Glomerular visceral epithelial cell (primary cell): ENCODE data around the gene IMP4.
A peak's percentile ranks its signal among the peaks of the same experiment; 100 is the strongest.

ENCODE experiments used
- DNase-seq: peaks from one replicate; pipeline ENCODE4 v3.0.0-alpha.2; 2016; ENCODE audit errors: extremely low spot score

IMP4 gene

DNA sequence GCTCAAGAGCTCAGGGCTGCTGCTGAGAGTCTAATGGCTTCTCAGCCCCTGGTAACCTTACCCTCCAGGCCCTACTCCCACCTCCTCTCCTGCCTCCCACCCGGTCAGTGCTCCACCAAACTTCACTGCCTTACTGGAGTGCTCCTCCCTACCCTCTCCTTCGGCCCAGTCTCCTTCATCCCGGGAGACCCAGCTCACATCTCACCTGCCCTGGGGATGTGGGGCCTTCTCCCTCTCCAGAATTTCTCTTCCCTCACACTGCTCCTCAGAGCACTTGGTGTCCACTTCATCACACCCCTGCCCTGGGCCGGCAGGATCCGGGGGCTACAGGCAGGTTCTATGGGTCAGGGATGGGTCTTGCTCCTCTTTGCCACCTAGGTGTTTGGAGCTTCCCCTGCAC, 34.8 kb downstream of the IMP4 start:
- no peak for DNase-seq

GRCh38 chr2:130378206-130378897, 35.7 kb downstream of the IMP4 start:
- no peak for DNase-seq

DNA sequence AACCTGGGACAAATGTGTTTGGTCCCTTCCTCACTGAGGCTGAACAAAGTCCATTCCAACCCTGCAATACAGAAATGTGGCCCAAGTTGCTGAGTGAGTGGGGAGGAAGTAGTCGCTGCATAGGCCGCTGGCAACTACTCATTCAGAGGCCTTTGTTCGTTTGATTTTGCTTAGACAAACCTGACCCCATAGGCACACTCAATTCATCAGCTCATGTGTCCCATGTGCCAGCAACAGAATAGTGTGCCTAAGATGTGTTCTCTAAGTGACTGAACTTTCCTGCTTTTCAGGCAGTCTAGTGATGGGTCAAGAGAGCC, 36.2 kb downstream of the IMP4 start:
- no peak for DNase-seq

DNA sequence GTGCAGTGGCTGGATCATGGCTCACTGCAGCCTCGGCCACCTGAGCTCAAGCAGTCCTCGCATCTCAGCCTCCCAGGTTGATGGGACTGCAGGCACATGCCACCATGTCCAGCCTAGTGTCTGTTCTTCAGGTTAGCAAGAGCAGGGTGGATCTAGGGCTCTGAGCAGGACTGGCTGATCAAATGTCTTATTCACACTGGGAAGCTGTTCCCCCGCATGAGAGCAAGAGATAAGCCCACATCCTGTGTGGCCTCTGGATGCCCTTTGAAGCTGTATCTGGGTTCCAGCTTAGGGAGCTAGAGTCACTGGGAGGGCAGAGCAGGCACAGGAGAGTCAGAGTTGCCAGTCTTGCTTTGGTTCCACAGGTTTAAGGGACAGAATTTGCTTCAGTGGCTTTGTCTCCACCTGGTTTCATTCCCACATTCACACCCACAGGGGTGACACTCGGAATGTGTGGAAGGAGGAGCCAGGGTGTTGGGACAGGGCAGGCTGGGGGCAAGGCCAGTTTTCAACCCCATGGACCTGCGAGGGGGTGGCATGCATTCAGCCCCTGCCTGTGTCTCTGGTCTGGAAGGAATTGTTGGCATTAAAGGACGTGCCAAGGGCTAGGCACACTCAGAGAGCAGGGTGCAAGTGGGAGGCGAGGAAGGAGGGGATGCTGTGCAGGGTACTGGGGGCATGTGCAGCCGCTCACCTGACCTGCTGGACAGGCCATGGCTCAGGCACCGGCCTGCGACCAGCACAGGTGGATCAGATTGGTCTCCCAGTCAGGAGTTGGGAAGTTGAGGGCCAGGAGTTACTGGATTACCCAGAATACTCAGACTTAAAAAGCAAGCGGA, 37.6 kb downstream of the IMP4 start:
- DNase-seq = no peak

DNA sequence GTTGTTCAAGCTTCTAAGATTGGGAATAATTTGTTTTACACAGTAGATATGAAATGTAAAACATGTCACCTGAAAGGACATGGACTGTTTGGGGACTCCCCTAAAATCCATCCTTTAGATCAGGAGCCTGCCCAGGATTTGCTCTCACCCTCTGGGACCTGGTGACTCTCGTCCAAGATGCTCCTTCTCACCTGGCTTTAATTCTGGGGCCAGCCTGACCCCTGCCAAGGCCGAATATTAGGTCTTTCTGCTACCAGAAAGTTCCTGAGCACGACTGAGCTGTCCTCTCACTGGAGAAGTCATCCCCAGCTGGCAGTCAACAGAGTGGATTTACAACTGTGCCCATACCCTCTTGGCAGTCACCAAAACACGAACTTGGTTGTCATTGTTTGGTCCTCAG, 38.4 kb downstream of the IMP4 start:
- no peak for DNase-seq

- DNase-seq = no peak
Observed at GRCh38 chr2:130381619-130382018, 38.9 kb downstream of the IMP4 start.

DNA sequence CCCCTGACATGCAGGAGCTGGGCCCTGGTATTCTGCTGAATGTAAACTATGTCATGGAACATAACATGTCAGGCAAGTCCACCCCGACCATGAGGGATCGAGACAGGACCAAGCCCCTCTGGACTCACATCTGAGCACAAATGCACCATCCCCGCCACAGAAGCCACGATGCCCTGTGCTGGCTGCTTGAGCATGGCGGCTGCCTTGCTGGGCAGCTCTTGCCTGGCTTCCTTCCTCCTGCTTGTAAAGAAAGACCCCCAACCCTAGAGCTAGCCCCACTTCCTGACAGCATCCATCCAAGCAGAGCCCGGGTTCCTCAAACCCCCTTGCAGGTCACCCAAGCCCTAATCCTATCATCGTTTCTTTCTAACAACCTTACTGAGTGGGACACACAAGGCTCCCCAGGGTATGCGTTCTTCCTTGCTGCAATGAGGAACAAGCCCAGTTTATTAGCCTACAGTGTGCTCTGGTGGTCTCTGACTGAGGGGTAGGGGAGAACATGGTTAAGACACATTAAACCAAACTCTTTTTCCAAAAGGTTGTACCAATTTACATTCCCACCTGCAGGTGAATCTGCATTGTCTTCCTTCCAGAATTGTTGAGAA, 39.7 kb downstream of the IMP4 start:
- DNase-seq = no peak

DNA sequence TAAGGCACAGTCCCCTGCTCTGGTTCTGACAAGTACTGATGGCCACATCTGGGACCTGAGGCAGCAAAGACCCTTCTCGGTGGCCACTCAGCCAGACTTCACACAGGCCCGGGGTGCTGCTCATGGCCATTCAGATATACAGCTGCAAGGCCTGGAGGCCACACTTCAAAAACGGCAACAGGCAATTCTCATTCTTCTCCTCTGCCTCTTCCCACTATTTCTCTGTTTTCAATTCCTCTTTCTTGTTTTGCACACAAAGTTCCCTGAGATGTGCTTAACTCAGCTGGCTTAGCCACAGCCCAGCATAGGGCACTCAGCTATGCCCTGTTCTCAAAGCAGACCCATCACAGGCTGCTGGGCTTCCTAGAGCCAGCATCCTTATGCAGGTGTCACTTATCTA, 43.0 kb downstream of the IMP4 start:
- no peak for DNase-seq

DNA sequence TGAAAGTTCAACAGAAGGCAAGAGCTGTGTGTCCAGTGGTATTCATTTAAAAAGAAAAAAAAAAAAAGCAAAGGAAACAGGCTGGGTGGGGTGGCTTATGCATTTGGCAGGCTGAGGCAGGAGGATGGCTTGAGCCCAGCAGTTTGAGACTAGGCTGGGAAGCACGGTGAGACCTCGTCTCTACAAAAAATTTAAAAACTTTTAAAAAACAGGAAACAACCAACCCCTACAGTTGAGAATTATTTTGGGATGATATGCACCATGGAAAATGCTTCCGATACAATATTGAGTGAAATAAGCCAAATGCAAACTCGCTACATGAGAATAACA, 44.3 kb downstream of the IMP4 start:
- no peak for DNase-seq

DNA sequence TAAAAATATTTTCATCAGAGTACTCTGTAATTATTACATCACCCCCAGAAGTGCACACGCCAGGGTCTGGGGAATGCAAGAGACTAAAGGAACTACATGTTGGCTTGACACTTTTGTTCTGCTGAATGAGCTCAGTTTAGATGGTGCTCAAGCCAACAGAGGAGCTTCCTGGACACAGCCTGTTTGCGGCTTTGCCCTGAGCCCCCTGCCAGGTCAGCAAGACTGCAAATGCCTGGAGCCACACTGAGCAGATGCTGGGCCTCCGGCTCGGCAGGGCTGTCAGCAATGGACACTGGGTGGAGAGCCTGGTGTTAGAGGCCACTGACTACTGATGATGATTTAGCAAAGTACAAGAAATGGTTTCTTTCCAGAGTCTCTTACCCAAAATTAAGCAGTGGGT, 45.1 kb downstream of the IMP4 start:
- DNase-seq = no peak

DNA sequence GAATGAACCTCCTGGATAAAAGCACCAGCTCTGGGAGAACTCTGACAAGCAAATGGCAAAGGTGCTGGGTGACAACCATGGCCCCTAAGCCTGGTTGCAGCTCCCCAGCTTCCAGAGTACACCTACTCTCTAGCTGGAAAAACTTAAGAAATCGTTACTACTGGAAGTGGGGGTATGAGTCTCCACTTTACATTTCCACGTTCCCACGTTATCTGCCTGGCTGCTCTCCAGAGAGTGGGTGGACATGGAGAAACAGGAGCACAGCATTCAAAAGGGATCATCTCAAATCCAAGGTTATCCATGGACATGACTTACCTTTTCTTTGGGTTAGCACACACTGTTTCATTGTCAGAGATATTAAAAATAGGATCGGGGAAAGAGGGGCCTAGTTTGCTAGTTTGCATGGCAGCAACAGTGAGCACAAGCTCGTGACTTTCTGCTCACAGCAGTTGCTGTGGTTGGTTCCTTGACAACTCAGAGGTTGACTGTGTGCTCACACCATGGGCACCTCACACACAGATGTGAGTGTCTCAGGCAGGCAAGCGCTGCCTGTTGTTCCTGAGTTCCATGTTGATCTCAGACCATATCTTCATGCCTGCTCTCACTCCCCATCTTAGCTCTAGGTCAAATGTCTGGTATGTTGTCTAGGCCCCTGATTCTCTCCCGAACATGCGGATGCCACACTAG, 45.7 kb downstream of the IMP4 start:
- DNase-seq = no peak

DNA sequence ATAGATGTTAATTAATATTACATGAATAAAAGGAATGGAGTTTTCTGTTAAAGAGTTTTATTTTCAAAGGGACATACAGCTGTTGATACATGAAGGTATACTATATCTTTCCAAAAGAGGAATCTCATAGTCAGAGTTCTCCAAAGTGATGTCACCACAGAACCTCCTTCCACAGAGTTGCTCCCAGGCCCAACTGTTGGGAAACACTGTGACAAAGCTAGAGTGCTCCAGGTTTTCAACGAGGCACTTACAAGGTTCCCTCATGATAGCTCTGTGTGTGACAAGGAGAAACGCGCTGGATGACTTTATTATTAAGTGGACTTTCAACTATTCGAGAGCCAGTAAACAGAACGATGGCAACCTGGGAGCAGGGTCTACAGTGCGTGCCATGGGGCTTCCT, 46.7 kb downstream of the IMP4 start:
- no peak for DNase-seq

- no peak for DNase-seq
Observed at GRCh38 chr2:130389783-130390182, 47.1 kb downstream of the IMP4 start.

DNA sequence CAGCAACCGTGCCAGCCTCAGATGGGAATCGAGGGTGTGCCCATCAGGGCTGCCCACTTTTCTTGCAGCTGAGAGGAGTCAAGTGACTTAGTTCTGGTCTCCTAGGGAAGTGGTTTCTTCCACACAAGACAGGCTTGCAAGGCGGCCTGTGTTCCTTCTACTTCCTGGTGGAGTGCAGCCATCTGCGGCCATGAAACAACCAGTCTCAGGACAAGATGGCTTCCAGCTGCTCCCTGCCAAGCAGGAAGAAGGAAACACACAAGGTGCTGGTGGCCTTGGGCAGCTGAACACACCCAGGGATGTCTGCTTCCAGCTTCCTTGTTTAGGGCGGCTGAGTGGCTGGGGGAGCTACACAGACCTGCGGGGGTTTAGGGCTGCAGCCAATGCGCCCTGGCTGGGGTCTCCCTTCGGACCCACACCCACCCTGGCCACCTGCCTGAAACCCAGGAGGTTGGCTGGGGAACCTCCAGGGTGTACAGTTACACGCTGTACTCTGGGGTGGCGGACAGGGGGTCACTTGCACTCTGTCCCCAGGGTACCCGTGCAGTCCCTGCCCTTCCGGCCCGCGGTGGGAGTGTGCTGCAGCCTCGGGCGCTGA, 47.9 kb downstream of the IMP4 start:
- DNase-seq = peak; percentile 16

DNA sequence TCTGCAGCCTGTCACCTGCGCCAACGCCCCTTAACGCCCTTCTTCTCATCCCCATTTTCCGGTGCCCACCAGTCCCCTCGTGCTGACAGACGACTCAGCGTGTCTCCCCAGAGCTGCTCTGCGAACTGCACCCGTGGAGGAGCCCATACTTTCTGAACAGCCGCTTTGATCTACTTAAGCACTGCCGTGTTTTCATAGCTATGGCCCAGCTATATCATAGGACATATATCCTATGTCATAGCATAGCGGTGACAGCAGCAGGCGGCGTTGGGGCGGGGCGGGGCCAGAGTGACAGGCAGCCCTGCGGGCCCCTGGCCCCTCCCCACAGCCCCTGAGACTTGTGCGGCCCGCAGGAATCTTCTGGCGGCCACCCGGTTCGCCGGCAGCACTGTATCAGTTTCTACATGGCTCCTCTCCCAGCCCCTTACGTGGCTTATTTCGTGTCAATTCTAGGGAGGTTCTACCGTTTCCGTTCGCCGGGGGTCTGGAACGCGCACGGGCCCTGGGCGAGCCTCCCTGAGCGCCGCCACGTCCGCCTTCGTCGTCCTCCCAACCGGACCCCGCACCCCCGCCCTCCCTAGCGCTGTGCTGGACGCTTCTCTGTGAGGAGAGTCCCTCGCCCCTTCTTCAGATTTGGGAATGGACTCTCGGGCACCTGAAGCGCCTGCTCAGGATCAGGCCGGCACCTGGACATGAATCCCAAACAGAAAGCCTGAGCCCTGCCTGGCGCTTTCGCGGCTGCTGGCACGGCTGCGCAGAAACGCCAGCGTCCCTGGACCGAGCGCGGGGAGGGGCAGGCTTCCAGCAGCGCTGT, 48.6 kb downstream of the IMP4 start:
- DNase-seq = peak; percentile 63

DNA sequence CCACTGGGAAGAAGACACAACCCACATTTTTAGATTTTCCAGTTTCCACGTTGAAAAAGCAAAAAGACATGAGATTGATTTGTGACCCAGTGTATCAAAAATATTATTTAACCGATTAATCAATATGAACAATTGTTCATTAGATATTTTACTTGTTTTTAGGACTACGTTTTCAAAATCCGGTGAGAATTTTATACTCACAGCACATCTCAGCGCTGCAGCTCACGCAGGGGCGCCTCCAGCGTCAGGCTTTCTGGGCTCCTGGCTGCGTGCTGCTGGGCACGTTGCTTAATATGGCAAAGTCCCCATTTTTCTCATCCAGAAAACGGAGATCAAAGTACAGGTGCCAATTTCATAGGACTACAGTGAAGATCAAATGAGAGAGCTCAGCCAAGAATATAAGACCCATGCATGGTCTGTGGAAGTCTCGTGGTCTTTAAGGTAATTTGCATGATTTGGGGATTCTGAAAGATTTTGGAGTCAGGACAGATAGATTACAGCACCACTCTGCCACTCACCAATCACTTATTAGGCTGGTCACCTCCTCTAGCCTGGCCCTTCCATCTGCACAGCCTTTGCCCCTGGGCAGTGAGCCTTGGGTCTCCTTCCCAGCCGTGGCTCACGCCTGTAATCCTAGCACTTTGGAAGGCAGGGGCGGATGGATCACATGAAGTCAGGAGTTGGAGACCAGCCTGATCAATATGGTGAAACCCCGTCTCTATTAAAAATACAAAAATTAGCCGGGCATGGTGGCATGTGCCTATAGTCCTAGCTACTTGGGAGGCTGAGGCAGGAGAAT, 49.4 kb downstream of the IMP4 start:
- no peak for DNase-seq

- peak; percentile 33 for DNase-seq
Observed at GRCh38 chr2:130393318-130393910, 50.7 kb downstream of the IMP4 start.
